HepG2 (cell line): Measurements from ENCODE around the gene FAM117A. TPM values are rescaled to one million over a fixed set of nuclear protein-coding genes. Genes with fewer than 3 reads are reported as not detected.
A peak's percentile ranks its signal among the peaks of the same experiment; 100 is the strongest.

ENCODE experiments used
- ATAC-seq: fragments of 200-7000 bp; cut with Tn5 transposase; 3 replicates; pipeline ENCODE4 v1.9.1; 2020; ENCODE audit warnings: mild to moderate bottlenecking, moderate library complexity
- BruUV-seq: library from RNA; stranded (reverse); fragments of 400-500 nt; replicated peaks from 2 replicates; lab custom pipeline; 2021; lab: Mats Ljungman, UMichigan
- CTCF ChIA-PET: fragments of 300-600 bp; formaldehyde crosslinking; extraction: SDS; loops from one replicate; lab custom pipeline; 2021; ENCODE audit warnings: low total read pairs, inconsistent platforms, low intra/inter-chr PET ratio; lab: Yijun Ruan, JAX
- POLR2A ChIA-PET: fragments of 350-600 bp; sonication (Branson Sonifier 250); formaldehyde crosslinking; loops from one replicate; lab custom pipeline; 2020; ENCODE audit warnings: antibody characterized with exemption, inconsistent platforms; lab: Yijun Ruan, JAX
- DNase-seq: peaks from one replicate; pipeline ENCODE4 v3.0.0-alpha.2; 2015; ENCODE audit warnings: low spot score
- FAIRE-seq: peaks from 3 replicates; lab custom pipeline; 2011; peaks lifted over from hg19 to GRCh38; lab: Jason Lieb, UNC
- H2AFZ ChIP-seq: one replicate; pipeline ENCODE4 v1.6.1; 2011; ENCODE audit warnings: low read length, inconsistent platforms
- H3K27ac ChIP-seq: fragments of 300-600 bp; 3 replicates; pipeline ENCODE4 v1.8.0; 2011; ENCODE audit warnings: mixed run types, mild to moderate bottlenecking, mixed read lengths, low read length, inconsistent platforms; ENCODE audit not compliant: insufficient read depth; ENCODE audit errors: extremely low read length
- H3K27me3 ChIP-seq, 2 experiments: fragments of 200-600 bp in 1 of 2; 2 replicates in 1 of 2; 3 replicates in 1 of 2; pipeline versions ENCODE4 v1.6.0 to v1.8.0; 2011; ENCODE audit warnings: low read length in 2 of 2, mild to moderate bottlenecking in 2 of 2, moderate library complexity in 2 of 2, inconsistent platforms in 1 of 2; ENCODE audit not compliant: insufficient read depth in 2 of 2, control insufficient read depth in 1 of 2
- H3K36me3 ChIP-seq, 2 experiments: fragments of 200-600 bp in 1 of 2; replicated peaks in 1 of 2; 2 replicates in 1 of 2; 3 replicates in 1 of 2; pipeline versions ENCODE4 v1.5.1 to v1.8.0; 2011; ENCODE audit warnings: low read length in 2 of 2, inconsistent platforms in 1 of 2; ENCODE audit not compliant: insufficient read depth in 2 of 2, control insufficient read depth in 1 of 2
- H3K4me1 ChIP-seq: 2 replicates; pipeline ENCODE4 v1.5.1; 2012; ENCODE audit warnings: low read length, inconsistent platforms; ENCODE audit not compliant: insufficient read depth
- H3K4me2 ChIP-seq: 2 replicates; pipeline ENCODE4 v1.6.0; 2011; ENCODE audit warnings: low read depth, low read length, inconsistent platforms
- H3K4me3 ChIP-seq, 3 experiments: fragments of 200-600 bp in 1 of 3; sonication (generic), shearing (Covaris generic) in 1 of 3; replicated peaks in 1 of 3; 2 replicates each; pipeline ENCODE4 v1.5.1; 2011 to 2016; ENCODE audit warnings: low read length in 3 of 3, inconsistent platforms in 2 of 3, low read depth in 2 of 3, mild to moderate bottlenecking in 2 of 3, control low read depth in 1 of 3, mixed read lengths in 1 of 3; ENCODE audit not compliant: insufficient read depth in 1 of 3
- H3K79me2 ChIP-seq: one replicate; pipeline ENCODE4 v1.6.1; 2011; ENCODE audit warnings: low read length, inconsistent platforms; ENCODE audit not compliant: insufficient read depth
- H3K9ac ChIP-seq: 2 replicates; pipeline ENCODE4 v1.6.0; 2011; ENCODE audit warnings: mild to moderate bottlenecking, low read depth, low read length, inconsistent platforms; ENCODE audit not compliant: insufficient read depth
- H3K9me3 ChIP-seq: 2 replicates; pipeline ENCODE4 v1.5.1; 2012; ENCODE audit warnings: mild to moderate bottlenecking, low read length
- H4K20me1 ChIP-seq: 2 replicates; pipeline ENCODE4 v1.6.0; 2011; ENCODE audit warnings: inconsistent platforms, mild to moderate bottlenecking, low read length, moderate library complexity; ENCODE audit not compliant: insufficient read depth
- HMG20A ChIP-seq: IDR thresholded peaks from 2 replicates; pipeline ENCODE4 v1.6.1; 2016; ENCODE audit warnings: borderline replicate concordance
- MAFK ChIP-seq, 2 experiments: IDR thresholded peaks in 1 of 2; conservative IDR thresholded peaks in 1 of 2; 2 replicates each; pipeline ENCODE4 v1.6.1; 2011; ENCODE audit warnings: improper control_type of control experiment in 2 of 2, low read length in 2 of 2
- MIER2 ChIP-seq: IDR thresholded peaks from 2 replicates; pipeline ENCODE4 v1.6.1; 2016; ENCODE audit warnings: missing biosample characterization, missing genetic modification reagents
- PRDM10 ChIP-seq: sonication (generic); formaldehyde crosslinking; IDR thresholded peaks from 2 replicates; pipeline ENCODE4 v1.4.0; 2020; ENCODE audit warnings: low read depth, missing genetic modification reagents
- RARA ChIP-seq: IDR thresholded peaks from 2 replicates; pipeline ENCODE4 v1.6.1; 2016; ENCODE audit warnings: missing genetic modification reagents, missing compliant biosample characterization
- TRIM24 ChIP-seq: sonication (generic); formaldehyde crosslinking; IDR thresholded peaks from 2 replicates; pipeline ENCODE4 v1.8.0; 2022; ENCODE audit warnings: mild to moderate bottlenecking, missing genetic modification reagents
- ZFAT ChIP-seq: sonication (generic); formaldehyde crosslinking; conservative IDR thresholded peaks from 2 replicates; pipeline ENCODE4 v1.8.1; 2023; ENCODE audit warnings: missing genetic modification reagents, inconsistent platforms
- ZFP37 ChIP-seq: sonication (generic); formaldehyde crosslinking; IDR thresholded peaks from 2 replicates; pipeline ENCODE4 v1.4.0; 2020; ENCODE audit warnings: missing genetic modification reagents, borderline replicate concordance
- ZNF501 ChIP-seq: sonication (generic); formaldehyde crosslinking; IDR thresholded peaks from 2 replicates; pipeline ENCODE4 v1.5.1; 2020; ENCODE audit warnings: mild to moderate bottlenecking, moderate library complexity, missing genetic modification reagents
- ZNF687 ChIP-seq: sonication (generic); formaldehyde crosslinking; IDR thresholded peaks from 2 replicates; pipeline ENCODE4 v1.5.1; 2020; ENCODE audit warnings: mild to moderate bottlenecking, missing genetic modification reagents, moderate library complexity
- WGBS: methylation state at CpG from one replicate; pipeline ENCODE4 v1.1.6; 2017; ENCODE audit warnings: low lambda C conversion rate; 5-methylcytosine and 5-hydroxymethylcytosine counted together
- in situ Hi-C: cut with HindIII; loops from 2 replicates; pipeline ENCODE4 v1.10.0; 2017; ENCODE audit warnings: low pct_unique_long_range_greater_than_20kb; ENCODE audit not compliant: extremely low pct_ligation_motif_present
- intact Hi-C: fragments of 100-400 bp; cut with micrococcal nuclease; formaldehyde crosslinking; loops from one replicate; pipeline ENCODE4 v1.10.0; 2022; ENCODE audit not compliant: unreplicated experiment
- polyA plus RNA-seq, 8 experiments: library from polyadenylated mRNA; depleted of rRNA in 3 of 8; stranded (reverse) in 7 of 8; unstranded in 1 of 8; fragments of >200 nt; fragmentation: Illumina TruSeq in 4 of 8; extraction: Trizol in 4 of 8; gene quantifications; 2 replicates each; pipeline versions ENCODE4 v1.2.1 to v1.2.3, GENCODE V29; 2011 to 2016; ENCODE audit warnings: low read depth in 4 of 8, missing spikeins in 1 of 8, mixed read lengths in 1 of 8; ENCODE audit not compliant: insufficient read depth in 1 of 8
- total RNA-seq, 5 experiments: library from RNA; depleted of rRNA; stranded (reverse); fragments of >200 nt; fragmentation: Illumina TruSeq; extraction: Trizol; gene quantifications; 2 replicates each; pipeline ENCODE4 v1.2.3, GENCODE V29; 2016; ENCODE audit warnings: low read depth in 1 of 5

Gene FAM117A
- total and polyA plus RNA-seq, 2 of the 13 experiments (the other 11 are each of a cell fraction or from before 2014, with no cell fraction given), result 12.1 to 19.8 TPM

- TF ChIP-seq MAFK (conservative IDR thresholded peaks at IDR 0.05 in 1 of 2, IDR thresholded peaks at IDR 0.05 in 1 of 2; ENCODE audit: low read length in 2 of 2), result 0 out of 4 replicates have a peak, but pooled peaks of 1 of the 2 experiments have one; percentile 2
- no peak for TF ChIP-seq HMG20A
- Histone ChIP-seq H3K36me3 (peaks cover 3 to 5% of the 10 kb centered on the region in 2 experiments; a peak in 2 of 5 replicates), H3K4me3 (no peak overlapping the region), H3K79me2 (peaks cover 4% of the 10 kb centered on the region), H3K4me1 (no peaks in the 10 kb centered on the region), H3K9ac (no peak overlapping the region), H3K9me3 (no peaks in the 10 kb centered on the region), H3K27me3 (no peaks in the 10 kb centered on the region), H2AFZ (no peak overlapping the region), H4K20me1 (no peaks in the 10 kb centered on the region), H3K27ac (no peak overlapping the region), H3K4me2 (no peak overlapping the region)
- DNase-seq (no peak), ATAC-seq (no peak), FAIRE-seq (no peak)
- intact Hi-C loops, result no loop called here
- POLR2A ChIA-PET, result interaction anchor here (1.4 kb wide), 1 partner anchor 8 kb away, joined by 7 read pairs; the partner anchor contains the start of gene FAM117A
- no TSS peak for BruUV-seq
- in situ Hi-C loops, result no loop called here
- 93% methylated on average over 4 of the region's 4 CpGs for WGBS
- CTCF ChIA-PET, result no interaction called here
Measured at GRCh38 chr17:49755663-49756283, 8.2 kb downstream of the FAM117A start.

GRCh38 chr17:49753959-49754391 is 10.0 kb downstream of the FAM117A start:
- H2AFZ ChIP-seq, result no peak overlapping the region
- no peak overlapping the region for H3K4me3 ChIP-seq
- H3K9ac ChIP-seq, result no peak overlapping the region
- ChIA-PET CTCF (no interaction called here), POLR2A (interaction anchor here (2.7 kb wide), 1 partner anchor 10 kb away, joined by 17 read pairs; the partner anchor contains the start of gene FAM117A)
- no peak for FAIRE-seq
- in situ Hi-C loops (no loop called here), intact Hi-C loops (no loop called here)
- DNase-seq, result no peak
- H4K20me1 ChIP-seq, result no peaks in the 10 kb centered on the region
- H3K4me1 ChIP-seq, result peaks cover 3% of the 10 kb centered on the region; the same call in 1 of the 2 replicates
- peaks cover 8 to 10% of the 10 kb centered on the region in 2 experiments; a peak in 4 of 5 replicates for H3K36me3 ChIP-seq
- no peak overlapping the region for H3K27ac ChIP-seq
- H3K4me2 ChIP-seq, result no peak overlapping the region
- no peaks in the 10 kb centered on the region for H3K9me3 ChIP-seq
- BruUV-seq, result no TSS peak
- H3K79me2 ChIP-seq, result peaks cover 4% of the 10 kb centered on the region
- 95% methylated on average over 8 of the region's 8 CpGs for WGBS
- ATAC-seq, result no peak
- no peaks in the 10 kb centered on the region for H3K27me3 ChIP-seq
- no peak for TF ChIP-seq ZNF501 (CRISPR knock-in tag)
- no peak for TF ChIP-seq MIER2
- no peak for TF ChIP-seq TRIM24 (CRISPR knock-in tag)
- no peak for TF ChIP-seq PRDM10 (CRISPR knock-in tag)
- no peak for TF ChIP-seq ZNF687 (CRISPR knock-in tag)
- no peak for TF ChIP-seq RARA (CRISPR knock-in tag)
- no peak for TF ChIP-seq ZFP37
- TF ChIP-seq ZFAT, result no peak
